NOMO-1 treated with DMSO at 0.1 percent for 48 hours (cell line): ENCODE measurements around the gene CTNNB1.

Experiments
- DNase-seq: peaks from one replicate; lab custom pipeline; 2025; ENCODE audit not compliant: unreplicated experiment; lab: John Stamatoyannopoulos, UW

CTNNB1 gene

DNA sequence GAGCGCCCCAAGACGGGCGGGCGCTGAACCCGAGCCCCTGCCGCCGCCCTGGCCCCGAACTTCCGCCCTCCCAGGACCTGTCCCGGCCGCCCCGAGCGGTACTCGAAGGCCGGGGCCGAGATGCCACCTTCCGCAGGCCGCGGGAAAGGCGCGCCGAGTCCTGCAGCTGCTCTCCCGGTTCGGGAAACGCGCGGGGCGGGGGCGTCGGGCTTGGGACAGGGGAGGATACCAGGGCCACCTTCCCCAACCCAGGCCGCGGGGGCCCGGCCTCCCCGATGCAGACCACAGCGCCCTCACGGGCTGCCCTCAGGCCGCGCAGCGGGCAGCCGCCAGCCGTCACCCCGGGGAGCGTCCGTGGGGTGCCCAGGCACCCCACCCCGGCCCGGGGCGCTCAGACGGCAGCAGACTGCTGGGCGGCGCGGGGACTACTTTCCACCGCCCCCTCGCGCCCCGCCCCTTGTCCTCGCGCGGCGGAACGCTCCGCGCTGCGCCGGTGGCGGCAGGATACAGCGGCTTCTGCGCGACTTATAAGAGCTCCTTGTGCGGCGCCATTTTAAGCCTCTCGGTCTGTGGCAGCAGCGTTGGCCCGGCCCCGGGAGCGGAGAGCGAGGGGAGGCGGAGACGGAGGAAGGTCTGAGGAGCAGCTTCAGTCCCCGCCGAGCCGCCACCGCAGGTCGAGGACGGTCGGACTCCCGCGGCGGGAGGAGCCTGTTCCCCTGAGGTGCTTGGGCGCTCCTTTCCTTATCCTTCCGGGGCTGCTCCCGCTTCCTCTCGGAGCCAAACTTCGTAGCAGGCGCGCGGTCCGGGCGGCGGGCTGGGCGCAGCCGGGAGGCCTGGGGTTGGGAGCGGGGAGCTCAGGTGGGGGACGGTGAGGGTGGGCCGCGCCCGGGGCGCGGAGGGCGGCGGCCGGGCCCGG lies at the start of gene CTNNB1:
Gene CTNNB1, plus strand, starts transcription at position 556 of the 916 bp plus-strand sequence. CDS start 24,564 bp downstream, outside the sequence.
- DNase-seq, result peak; percentile 62

DNA sequence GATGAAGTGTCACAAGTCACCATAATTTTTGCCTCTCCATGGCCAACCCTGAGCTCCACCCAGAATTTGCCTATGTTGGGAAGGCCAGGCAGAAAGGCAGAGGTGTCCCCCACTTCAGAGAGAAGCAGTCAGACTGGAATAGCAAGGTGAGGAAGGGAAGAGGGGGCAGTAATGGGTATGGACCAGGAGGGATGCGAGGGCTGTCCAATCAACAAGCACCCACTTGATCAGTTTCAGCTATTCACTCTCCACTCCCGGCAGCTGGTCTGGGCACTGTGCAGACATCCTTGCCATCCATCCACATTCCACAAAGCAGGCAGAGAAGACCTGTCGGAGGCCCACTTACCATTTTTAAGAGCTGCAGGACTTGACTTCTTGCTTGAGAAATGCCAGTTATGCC lies 43.5 kb upstream of the CTNNB1 start:
- DNase-seq, result no peak

DNA sequence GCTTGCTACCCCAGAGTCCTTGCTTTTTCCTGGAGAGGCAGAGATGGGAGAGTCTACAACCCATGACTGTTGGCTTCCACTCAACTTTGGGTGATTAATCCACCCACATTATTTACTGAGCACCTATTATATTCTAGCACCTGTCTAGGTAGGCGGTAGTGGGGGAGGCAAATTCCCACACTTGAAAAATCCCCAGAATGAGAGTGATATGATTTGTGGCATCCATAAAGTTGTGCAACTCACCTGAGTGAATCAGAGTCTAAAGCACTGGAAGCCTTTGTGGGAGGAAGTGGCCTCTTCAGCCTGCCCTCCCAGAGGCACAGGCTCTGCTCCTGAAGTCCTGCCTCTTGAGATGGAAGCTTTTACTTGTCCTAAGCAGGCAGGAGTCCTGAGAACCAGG lies 40.4 kb upstream of the CTNNB1 start:
- DNase-seq, result peak; percentile 2

DNA sequence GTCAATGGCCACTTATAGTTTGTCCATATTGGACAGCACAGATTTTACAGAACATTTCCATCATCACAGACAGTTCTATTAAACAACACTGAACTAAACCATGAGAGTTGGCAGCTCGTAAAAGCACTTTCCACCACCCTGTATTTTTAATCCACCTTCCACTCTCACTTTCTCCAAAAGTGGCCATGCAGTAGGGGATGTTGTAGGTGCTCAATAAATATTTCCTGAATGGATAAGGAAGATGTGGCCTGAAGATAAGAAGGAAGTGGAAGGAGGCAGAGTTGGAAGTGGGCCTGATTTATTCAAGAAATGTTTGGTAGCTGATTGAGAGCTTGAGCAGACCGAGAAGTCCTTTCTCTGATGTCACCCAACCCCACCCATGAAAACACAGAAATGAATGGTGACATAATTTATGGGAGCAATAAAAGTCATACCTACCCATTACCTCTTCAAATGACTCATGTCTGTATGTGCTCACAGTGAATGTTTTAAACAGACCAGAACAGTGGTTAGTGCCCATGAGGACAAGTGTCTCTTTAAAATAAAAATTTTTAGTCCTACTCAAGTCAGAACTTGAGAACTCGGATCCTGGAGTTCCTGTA lies 39.6 kb upstream of the CTNNB1 start:
- peak; percentile 13 for DNase-seq

DNA sequence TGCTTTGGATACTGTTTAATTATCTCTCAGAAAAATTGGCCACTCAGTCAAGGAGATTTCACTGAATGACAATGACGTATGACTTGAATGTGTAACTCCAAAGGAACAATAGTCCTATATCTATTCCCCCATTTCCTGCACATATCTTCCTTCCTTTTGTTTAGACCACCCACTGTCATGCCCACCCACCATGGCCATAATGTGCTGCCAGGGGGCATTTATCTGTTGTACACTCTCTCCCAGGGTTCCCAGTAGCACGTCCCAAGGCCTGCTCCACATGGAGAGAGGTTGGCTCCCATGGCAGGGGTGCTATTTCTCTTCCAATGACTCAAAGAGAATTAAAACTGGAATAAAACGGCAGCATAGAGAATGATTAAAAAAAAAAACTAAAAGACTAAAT lies 36.8 kb upstream of the CTNNB1 start:
- DNase-seq, result no peak

DNA sequence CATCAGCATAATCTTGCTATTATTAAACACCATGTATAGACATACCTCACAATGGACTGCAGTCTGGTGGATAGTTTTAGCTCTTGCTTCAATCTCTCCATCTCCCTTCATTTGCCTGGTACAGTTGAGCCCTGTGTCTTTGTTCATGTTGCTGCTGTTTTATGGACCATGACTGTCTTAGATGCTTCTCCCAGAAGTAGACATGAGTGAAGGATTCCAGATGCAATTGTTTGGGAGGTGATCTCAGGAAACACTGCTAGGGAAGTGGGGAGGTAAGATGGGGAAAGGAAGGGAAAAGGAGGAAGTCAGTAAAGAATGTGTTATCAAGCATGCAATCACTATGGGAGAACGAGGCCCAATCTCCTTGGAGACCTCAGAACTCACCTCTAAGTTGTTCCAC lies 36.3 kb upstream of the CTNNB1 start:
- DNase-seq, result no peak

DNA sequence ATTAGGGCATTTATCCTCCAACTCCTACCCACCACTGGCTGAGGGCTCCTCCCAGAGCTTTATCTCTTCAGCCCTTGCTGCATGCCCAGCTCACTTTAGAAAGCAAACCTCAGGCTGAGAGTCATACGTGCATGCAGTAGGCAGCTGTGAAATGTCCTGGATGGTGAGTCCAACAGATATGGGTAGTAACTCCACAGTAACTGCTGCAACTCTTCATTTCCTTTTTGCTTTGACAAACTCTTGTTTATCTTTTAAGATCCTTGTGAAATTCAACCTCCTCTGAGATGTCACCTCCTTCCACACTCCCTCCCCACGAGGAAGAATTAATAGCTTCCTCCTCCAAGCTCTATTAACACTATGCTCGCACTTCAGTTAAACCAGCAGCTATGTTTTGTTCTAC lies 35.9 kb upstream of the CTNNB1 start:
- DNase-seq, result peak; percentile 44

DNA sequence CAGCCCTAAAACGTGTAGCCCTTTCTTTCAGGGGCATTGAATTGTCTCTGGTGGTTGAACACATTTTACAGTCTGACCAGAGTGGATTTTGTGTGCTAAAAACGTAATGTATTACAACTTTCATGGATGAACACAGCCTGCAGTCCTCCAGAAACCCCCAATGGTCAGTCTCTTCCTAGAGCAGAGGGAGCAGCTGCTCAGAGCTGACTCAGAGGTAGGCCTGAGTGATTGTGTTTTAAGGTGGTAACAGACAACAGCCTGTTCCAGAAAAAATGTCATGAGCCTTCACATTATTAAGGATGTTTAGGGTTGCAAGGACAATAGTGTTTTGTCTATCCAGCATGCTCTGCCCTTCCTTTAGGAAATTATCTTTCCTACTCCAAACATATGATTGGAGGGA lies 34.5 kb upstream of the CTNNB1 start:
- DNase-seq, result no peak

DNA sequence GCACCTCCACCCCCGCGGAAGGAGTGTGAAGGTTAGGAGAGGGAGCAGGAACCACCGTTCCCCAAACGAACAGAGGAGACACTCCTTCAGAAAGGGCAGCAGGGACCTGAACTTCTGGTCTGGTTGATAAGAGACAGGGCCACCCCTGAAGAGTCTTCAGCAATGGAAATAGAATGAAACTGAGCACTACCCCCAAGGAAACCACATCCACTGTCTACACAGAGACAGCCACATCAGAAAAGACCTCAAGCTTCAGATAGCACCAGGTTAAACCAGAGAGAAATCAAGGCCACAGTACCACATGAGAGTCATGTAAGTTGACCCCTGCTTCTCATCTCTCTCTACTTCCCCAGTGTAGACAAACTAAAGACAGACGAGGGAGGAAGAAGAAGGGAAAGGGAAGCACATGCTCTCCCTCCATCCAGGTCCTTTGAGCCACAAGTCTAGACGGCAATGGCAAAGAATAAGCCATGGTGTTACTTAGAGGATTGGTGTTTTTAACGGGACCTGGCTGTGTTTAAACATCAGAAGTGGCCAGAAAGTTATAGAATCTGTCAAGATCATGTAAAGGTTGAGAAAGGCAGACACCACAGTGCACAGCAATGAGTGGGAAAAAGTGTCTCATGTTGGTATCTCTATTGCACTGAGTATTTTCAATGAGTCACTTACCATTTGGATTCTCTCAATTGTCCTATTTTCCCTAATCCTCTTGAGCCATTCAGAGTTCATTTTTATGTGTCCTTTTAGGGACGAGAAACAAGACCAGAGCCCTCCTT lies 31.4 kb upstream of the CTNNB1 start:
- no peak for DNase-seq

DNA sequence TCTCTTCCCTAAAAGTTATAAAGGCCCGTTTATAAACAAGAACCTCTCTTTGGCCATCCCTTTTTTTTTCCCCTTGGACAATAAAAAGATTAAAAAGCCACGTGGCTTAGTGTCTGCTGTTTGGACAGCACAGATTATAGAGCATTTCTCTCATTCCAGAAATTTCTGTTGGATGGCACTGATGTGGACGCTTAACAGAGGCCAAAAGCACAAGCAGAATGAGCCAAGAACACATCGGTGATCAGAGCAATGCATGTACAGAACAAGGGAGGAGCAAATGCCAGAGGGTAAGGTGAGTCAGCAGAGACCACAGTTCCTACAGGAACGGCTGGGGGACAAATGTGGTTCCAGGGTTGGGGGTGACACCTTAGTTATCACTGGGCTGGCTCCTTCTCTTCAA lies 30.3 kb upstream of the CTNNB1 start:
- DNase-seq, result no peak

DNA sequence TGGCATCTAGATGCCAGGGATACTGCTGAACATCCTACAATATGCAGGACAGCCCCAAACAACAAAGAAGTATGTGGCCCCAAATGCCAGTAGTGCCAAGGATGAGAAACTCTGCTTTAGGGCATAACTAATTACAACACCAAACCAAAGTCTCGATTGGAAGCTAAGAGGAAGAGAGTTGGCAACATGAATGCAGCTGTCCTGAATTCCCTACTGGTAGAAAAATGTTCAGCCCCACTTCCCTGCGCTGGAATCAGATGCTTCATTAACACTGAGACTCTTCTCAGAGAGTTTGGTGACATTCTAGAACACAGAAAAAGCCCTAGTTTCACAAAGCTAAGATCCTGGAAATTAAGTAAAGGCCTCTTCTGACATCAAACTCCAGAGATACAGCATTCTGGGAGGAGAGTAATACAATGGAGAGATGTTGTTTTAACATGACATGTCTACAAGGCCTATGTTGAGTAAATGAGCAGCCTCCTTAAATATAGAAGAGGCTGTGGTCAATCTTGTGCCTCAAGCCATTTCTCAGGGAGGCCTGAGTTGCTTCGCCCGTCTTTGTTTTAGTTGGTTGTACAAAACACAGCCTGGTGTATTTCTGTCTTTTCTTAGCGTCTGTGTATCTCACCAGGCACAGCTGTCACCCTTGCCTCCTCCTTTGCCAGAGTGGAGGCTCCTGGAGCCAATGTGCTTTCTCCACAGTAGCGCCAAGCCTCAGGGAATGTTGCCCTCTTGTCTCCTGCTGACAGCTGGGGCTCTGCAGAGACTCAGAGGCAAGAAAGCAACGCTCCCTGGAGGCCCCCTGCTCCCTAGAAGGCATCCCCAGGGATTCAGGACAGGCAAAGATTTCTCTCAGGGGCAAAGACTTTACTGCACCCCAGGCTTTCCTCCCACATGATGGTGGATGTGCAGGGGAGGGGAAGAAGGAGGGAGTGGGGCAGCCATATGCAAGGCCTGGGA lies 25.1 kb upstream of the CTNNB1 start:
- DNase-seq, result no peak

DNA sequence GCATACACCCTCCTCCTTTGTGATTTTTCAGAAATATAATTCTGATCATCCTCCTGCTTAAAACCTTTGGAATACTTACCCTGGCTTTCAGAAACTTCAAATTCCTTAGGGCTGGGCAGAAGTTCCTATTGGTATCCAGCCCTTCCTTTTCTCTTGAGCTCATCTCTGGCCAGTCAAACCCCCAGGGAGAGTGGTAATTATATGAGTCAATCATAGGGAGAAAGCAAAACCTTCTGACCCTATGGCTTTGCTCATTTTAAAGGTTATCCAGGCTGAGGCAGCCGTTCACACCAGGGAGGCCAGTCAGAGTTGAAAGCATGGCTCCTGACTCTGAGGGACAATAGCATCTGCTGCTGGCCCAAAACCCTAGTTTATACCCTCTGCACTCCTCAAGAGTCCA lies 23.9 kb upstream of the CTNNB1 start:
- DNase-seq, result no peak

DNA sequence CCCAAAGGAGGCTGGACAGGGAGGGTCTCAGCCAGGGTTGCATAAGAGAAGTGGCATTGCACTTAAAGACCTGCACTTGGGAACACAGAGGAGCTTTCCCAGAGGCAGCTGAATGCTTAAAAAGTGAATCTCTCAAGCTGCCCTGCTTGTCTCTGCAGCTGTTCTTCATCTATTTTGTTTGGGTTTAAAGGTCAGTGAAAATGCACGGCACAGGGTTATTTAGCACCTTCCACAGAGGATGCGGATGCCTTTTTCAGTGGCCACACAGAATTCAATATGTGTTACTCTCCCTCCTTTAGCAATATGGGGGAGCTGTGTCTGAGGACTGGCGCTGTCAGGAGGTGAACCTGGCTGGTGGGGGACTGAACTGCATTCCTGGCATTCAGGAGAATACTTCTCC lies 22.7 kb upstream of the CTNNB1 start:
- DNase-seq, result no peak

DNA sequence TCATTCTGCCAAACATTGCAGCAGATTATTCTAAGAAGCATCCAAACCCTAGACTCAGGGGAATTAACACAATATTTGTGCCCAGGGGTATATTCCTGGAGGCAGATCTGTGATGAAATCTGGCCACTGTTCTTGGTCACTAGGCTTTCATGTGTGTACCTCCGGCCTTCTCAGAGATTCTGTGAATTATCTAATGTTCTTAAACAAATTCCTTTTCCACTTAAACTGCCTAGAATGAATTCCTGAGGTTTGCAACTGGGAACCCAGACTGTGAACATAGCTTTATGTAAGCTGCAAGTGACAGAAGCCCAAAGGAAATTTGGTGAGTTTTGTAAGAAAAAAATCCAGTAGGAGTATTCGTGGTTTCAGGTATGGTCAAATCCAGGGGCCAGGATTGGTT lies 20.7 kb upstream of the CTNNB1 start:
- DNase-seq, result no peak

DNA sequence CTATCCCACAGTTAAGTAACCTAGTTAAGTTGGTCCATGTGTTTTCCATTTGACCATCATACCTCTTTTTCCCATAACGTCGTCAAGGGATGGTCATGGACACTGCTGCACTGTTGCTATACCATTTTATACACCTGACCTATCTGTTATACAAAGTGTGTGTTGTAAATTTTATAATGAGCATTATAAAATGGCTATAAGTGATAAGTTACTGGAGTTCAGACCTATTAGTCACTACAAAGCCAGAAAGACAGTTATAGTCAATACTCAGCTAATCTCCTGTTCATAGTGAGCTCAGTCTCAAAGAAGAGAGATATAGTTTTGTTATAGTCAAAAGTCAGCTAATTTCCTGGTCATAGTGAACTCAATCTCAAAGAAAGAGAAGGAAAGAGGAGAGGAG lies 18.9 kb upstream of the CTNNB1 start:
- DNase-seq, result no peak

DNA sequence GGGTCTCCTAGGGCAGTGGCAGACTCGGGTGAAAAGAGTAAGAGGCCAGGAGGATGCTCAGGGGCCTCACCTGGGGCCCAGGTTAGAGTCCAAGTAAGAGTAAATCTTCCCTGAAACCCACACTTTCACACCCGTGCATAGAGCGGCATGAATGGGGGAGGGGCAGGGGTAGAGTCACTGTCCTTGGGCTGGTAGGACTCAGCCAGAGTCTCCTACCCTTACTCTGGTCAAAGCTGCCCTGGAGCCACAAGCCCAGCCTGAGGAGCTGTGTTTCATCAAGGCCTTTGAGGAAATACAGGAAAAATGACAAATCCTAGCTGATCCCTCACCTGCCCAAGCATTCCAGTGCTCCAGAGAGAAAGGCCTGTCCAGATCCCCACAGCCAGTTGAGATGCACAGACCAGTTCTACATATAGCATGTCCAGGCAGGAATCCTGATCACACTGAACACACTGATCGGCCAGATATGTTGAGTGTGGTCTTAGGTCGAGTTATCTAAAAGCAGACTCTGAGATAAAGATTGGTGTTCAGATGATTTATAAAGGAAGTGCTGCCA lies 16.7 kb upstream of the CTNNB1 start:
- no peak for DNase-seq

DNA sequence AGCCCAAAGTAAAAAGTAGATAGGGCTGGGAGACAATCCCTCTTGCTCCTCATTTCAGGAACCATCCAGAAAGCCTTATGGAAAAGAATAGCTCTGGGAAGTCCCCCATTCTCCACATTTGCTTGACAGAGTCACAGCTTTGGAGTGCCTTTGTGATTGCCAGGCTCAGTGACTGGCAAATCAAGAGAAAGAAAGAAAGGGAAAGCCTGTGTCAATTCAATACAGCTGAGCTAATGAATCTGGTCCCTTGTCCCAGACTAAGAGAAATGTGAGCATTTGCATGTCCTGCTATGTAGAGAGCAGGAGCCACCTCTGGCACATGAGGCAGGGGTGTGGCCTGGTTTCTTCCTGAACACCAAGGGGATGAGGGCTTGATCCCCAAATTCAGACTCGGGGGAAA lies 14.9 kb upstream of the CTNNB1 start:
- no peak for DNase-seq

DNA sequence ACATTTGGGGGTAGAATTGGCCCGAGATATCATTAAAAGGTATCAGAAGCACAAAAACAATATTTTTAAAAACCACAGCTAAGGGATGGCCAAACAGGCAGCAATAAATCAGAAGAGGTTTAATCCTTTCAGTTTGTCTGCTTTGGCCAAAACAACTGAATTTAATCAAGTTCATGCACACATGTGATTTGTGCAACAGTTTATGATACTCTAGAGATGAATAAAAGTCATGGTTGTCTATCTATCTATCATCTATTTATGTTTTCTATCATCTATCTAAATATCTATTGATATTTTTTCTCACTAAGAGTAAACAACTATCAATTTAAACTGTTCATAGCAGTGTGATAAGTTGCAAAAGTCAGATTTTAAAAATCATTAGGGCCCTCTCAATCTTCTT lies 13.0 kb upstream of the CTNNB1 start:
- DNase-seq, result no peak

DNA sequence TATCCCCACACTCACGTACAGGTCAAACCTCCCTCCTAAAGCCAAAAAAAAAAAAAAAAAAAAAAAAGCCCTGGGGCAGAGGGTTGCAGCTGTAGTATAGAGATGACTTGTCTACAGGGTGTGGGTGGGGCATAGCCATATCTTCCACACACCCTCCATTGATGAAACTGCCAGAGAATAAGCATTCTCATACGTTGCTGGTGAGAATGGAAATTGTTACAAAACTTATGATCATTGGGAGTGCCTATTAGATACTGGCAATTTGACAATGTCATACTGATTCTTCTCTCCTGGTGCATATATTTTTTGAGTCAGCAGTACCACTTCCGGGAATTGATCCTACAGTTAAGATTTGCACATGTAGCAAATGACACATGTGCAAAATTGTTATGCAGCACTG lies 11.0 kb upstream of the CTNNB1 start:
- DNase-seq, result no peak

DNA sequence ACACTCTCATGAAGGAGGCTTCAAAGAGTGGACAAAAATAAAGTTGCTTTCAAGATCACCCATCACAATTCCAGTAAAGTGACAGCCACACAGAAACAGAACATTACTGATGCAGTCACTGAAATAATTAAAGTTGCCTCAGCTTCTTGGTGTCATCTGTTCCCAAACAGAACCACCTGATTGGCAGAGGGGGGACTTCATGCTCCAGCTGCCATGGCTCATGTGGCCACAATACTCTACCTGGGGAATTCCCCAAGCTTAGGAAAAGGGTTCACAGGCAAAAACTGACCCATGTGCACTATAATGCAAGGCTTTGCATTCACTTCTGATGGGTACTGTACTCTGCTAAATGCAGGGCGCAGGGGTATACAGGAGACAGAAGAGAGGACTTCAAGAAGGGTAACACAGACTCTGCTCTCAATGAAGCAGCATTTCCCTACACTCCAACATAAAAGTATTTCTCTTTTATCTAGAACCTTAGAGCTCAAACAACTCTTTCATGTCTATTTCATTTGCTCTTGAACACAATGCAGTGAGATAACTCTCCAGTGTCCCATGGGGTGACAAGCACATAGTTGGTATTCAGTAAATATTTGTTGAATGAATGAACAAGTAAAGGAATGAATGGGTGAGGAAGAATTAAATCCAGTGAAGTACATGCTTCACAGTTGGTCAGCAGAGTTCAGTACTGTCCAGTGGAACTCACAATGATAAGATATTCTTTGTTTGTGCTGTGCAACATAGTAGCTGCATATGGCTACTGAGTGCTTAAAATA lies 8.6 kb upstream of the CTNNB1 start:
- DNase-seq, result no peak
